CD8-positive, alpha-beta memory T cell (primary cell): ENCODE results near the gene EBNA1BP2. TPM values are rescaled to one million over a fixed set of nuclear protein-coding genes. Genes with fewer than 3 reads are reported as not detected.
"Not testable (repeated sequence)": the region's sequence is repeated elsewhere in the genome, so short reads cannot be mapped to it uniquely, and the experiment has no call there.

Source experiments
- CTCF ChIA-PET: fragments of 350-600 bp; sonication (Branson Sonifier 250); formaldehyde crosslinking; loops from one replicate; lab custom pipeline; 2021; ENCODE audit warnings: antibody characterized with exemption; lab: Charles Lee
- POLR2A ChIA-PET: fragments of 350-600 bp; sonication (Branson Sonifier 250); formaldehyde crosslinking; loops from one replicate; lab custom pipeline; 2021; ENCODE audit warnings: antibody characterized with exemption; lab: Charles Lee
- DNase-seq, 5 donors: peaks; one replicate each; pipeline versions ENCODE4 v3.0.0 to v3.0.0-alpha.2; 2020 to 2022; ENCODE audit warnings: mixed read lengths in 1 of 5
- H3K27ac ChIP-seq: one replicate; pipeline ENCODE4 v1.7.0; 2013; ENCODE audit warnings: low read depth, mild to moderate bottlenecking, low read length, moderate library complexity
- H3K27me3 ChIP-seq: 2 replicates; pipeline ENCODE4 v1.7.0; 2013; ENCODE audit warnings: low read length, mild to moderate bottlenecking; ENCODE audit not compliant: insufficient read depth, poor library complexity, severe bottlenecking
- H3K36me3 ChIP-seq: 2 replicates; pipeline ENCODE4 v1.7.0; 2013; ENCODE audit warnings: mild to moderate bottlenecking, low read length, moderate library complexity; ENCODE audit not compliant: insufficient read depth
- H3K4me1 ChIP-seq: 2 replicates; pipeline ENCODE4 v1.7.0; 2013; ENCODE audit warnings: mild to moderate bottlenecking, low read length, moderate library complexity; ENCODE audit not compliant: insufficient read depth
- H3K4me3 ChIP-seq: 2 replicates; pipeline ENCODE4 v1.7.0; 2013; ENCODE audit warnings: mild to moderate bottlenecking, low read length
- H3K9me3 ChIP-seq: 2 replicates; pipeline ENCODE4 v1.7.0; 2013; ENCODE audit warnings: mild to moderate bottlenecking, low read length
- H3K27ac Mint-ChIP-seq, 8 donors: one replicate each; pipeline ENCODE4 v1.8.0; 2020 to 2021; ENCODE audit warnings: mixed read lengths in 8 of 8, mild to moderate bottlenecking in 6 of 8, inconsistent platforms in 3 of 8, moderate library complexity in 3 of 8
- H3K27me3 Mint-ChIP-seq, 2 donors: one replicate each; pipeline ENCODE4 v1.8.0; 2020 to 2021; ENCODE audit warnings: mixed read lengths in 2 of 2, mild to moderate bottlenecking in 1 of 2, moderate library complexity in 1 of 2
- H3K36me3 Mint-ChIP-seq, 3 donors: one replicate each; pipeline ENCODE4 v1.8.0; 2020 to 2021; ENCODE audit warnings: mixed read lengths in 3 of 3, inconsistent platforms in 1 of 3, mild to moderate bottlenecking in 1 of 3
- H3K4me1 Mint-ChIP-seq, 3 donors: one replicate each; pipeline ENCODE4 v1.8.0; 2020 to 2021; ENCODE audit warnings: mixed read lengths in 3 of 3, inconsistent platforms in 1 of 3, mild to moderate bottlenecking in 1 of 3
- H3K4me3 Mint-ChIP-seq, 7 donors: one replicate each; pipeline ENCODE4 v1.8.0; 2020 to 2021; ENCODE audit warnings: mixed read lengths in 7 of 7, mild to moderate bottlenecking in 6 of 7, moderate library complexity in 4 of 7, inconsistent platforms in 2 of 7
- H3K9me3 Mint-ChIP-seq, 5 donors: one replicate each; pipeline ENCODE4 v1.8.0; 2020 to 2022; ENCODE audit warnings: mixed read lengths in 5 of 5, mild to moderate bottlenecking in 3 of 5, moderate library complexity in 2 of 5, inconsistent platforms in 1 of 5
- polyA plus RNA-seq: library from polyadenylated mRNA; unstranded; fragments of 300-500 nt; fragmentation: Illumina TruSeq; gene quantifications from one replicate; pipeline ENCODE4 v1.2.3, GENCODE V29; 2021
- total RNA-seq, 2 experiments: library from RNA; stranded (reverse); gene quantifications; one replicate each; pipeline ENCODE4 v1.2.3, GENCODE V29; 2021

Gene EBNA1BP2
- total and polyA plus RNA-seq, 3 experiments from 2014 or later = 53.9 to 173 (median 168) TPM

DNA sequence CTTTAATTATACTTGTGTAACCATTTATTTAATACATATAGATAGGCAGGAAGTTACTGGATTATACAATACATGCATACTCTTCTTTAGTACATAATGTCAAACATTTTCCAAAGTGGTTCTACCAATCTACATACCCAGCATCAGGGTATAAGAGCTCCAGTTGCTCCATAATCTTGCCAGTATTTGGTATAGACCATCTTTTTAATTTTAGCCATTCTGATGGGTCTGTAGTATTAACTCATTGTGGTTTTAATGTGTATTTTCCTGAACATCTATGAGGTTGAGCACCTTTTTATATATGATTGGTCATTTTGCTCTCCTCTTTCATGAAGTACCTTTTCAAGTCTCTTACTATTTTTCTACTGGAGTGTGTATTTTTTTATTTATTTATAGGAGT is 32.1 kb downstream of the EBNA1BP2 start:
- ChIA-PET POLR2A (no interaction called here), CTCF (no interaction called here)
- Histone ChIP-seq H3K9me3 (peaks cover 4% of the 10 kb centered on the region), H3K4me3 (no peak overlapping the region), H3K4me1 (no peaks in the 10 kb centered on the region), H3K27me3 (peaks cover 6% of the 10 kb centered on the region), H3K36me3 (no peaks in the 10 kb centered on the region), H3K27ac (no peak overlapping the region)
- no peak overlapping the region for H3K4me3 Mint-ChIP-seq
- H3K4me1 Mint-ChIP-seq = no peaks in the 10 kb centered on the region
- no peak overlapping the region for H3K27ac Mint-ChIP-seq
- H3K27me3 Mint-ChIP-seq = peaks cover 27 to 75% of the 10 kb centered on the region in 2 donors
- peaks cover 0 to 3% (median 0%) of the 10 kb centered on the region in 3 donors for H3K36me3 Mint-ChIP-seq
- no peak for DNase-seq
- H3K9me3 Mint-ChIP-seq = peaks cover 0 to 8% (median 3%) of the 10 kb centered on the region in 5 donors

- CTCF ChIA-PET = not testable (repeated sequence)
Measured at GRCh38 chr1:43139295-43139694, 32.8 kb downstream of the EBNA1BP2 start.

DNA sequence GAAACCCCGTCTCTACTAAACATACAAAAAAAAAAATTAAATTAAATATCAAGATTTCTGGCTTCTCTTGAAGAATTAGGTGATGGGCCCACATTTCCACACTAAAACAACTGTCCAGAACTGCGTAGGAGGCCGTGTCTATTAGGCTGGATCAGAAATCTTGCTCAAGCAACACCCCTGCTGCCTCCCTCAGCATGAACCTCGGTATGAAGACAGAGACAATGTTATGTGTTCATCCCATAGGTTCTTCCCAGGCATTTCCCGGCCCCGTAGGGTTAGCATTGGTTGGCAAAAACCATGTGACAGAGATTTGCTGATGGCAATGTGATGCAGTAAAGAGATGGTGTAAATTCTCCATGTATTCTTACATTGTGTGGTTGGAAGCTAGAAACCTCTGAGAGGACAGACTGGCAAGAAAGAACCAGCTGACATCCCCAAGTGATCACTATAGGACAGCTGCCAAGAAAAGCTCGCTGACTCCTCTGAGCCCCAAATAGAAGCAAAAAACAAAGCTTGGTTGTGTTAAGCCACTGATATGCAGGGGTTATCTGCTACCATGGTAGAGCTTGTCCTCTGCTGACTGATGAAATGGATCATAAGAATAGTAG is 34.5 kb downstream of the EBNA1BP2 start:
- Mint-ChIP-seq H3K4me3 (no peak overlapping the region), H3K36me3 (peaks cover 0 to 2% (median 0%) of the 10 kb centered on the region in 3 donors), H3K27ac (peak overlapping the region in 1 of 8 donors; percentile 55), H3K27me3 (peaks cover 13 to 67% of the 10 kb centered on the region in 2 donors), H3K9me3 (peaks cover 0 to 8% (median 3%) of the 10 kb centered on the region in 5 donors), H3K4me1 (no peaks in the 10 kb centered on the region)
- H3K36me3 ChIP-seq = no peaks in the 10 kb centered on the region
- H3K9me3 ChIP-seq = peaks cover 4% of the 10 kb centered on the region
- no peak overlapping the region for H3K27ac ChIP-seq
- DNase-seq = no peak
- H3K27me3 ChIP-seq = no peaks in the 10 kb centered on the region
- H3K4me3 ChIP-seq = no peak overlapping the region
- H3K4me1 ChIP-seq = no peaks in the 10 kb centered on the region
- POLR2A ChIA-PET = no interaction called here
- CTCF ChIA-PET = no interaction called here

More at GRCh38 chr1:43139295-43139694, 32.8 kb downstream of the EBNA1BP2 start:
- H3K4me3 ChIP-seq, DNase-seq, H3K4me1 Mint-ChIP-seq, H3K27ac ChIP-seq, H3K9me3 ChIP-seq, H3K36me3 Mint-ChIP-seq, H3K36me3 ChIP-seq, H3K4me1 ChIP-seq, H3K4me3 Mint-ChIP-seq, POLR2A ChIA-PET, H3K9me3 Mint-ChIP-seq, H3K27ac Mint-ChIP-seq, H3K27me3 ChIP-seq: not testable (repeated sequence)
- peaks cover 20 to 73% of the 10 kb centered on the region in 2 donors for H3K27me3 Mint-ChIP-seq

- H3K9me3 ChIP-seq = peaks cover 4% of the 10 kb centered on the region
- no peak overlapping the region for H3K27ac ChIP-seq
- peaks cover 9 to 66% of the 10 kb centered on the region in 2 donors for H3K27me3 Mint-ChIP-seq
- H3K4me3 Mint-ChIP-seq = no peak overlapping the region
- no peaks in the 10 kb centered on the region for H3K4me1 ChIP-seq
- DNase-seq = no peak
- H3K27ac Mint-ChIP-seq = no peak overlapping the region
- ChIA-PET CTCF (no interaction called here), POLR2A (no interaction called here)
- peaks cover 0 to 8% (median 3%) of the 10 kb centered on the region in 5 donors for H3K9me3 Mint-ChIP-seq
- peaks cover 0 to 2% (median 0%) of the 10 kb centered on the region in 3 donors for H3K36me3 Mint-ChIP-seq
- no peak overlapping the region for H3K4me3 ChIP-seq
- H3K4me1 Mint-ChIP-seq = no peaks in the 10 kb centered on the region
- H3K27me3 ChIP-seq = peaks cover under 1% of the 10 kb centered on the region
- no peaks in the 10 kb centered on the region for H3K36me3 ChIP-seq
Measured at GRCh38 chr1:43135857-43136781, 36.0 kb downstream of the EBNA1BP2 start.

- POLR2A ChIA-PET = no interaction called here
Measured at GRCh38 chr1:43134640-43135039, 37.5 kb downstream of the EBNA1BP2 start.

DNA sequence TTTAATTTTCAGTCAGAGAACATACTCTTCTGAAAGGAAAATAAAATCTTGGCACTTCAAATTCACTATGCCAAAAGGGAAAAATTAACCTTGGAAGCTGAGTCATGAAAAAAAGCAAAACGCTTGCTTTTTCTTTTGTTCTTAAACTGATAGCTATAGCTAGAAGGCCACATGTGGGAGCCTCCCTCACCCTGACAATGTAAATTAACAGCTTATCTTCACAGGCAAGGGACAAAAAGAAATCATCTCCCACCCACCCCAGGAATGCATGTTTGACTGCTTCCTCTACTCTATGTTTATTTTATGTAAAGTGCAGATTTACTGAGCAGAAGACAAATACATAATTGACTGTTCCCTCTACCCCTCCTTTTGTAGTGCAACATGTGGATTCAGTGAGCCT is 38.0 kb downstream of the EBNA1BP2 start:
- Histone ChIP-seq H3K4me3 (no peak overlapping the region), H3K4me1 (no peaks in the 10 kb centered on the region), H3K27ac (no peak overlapping the region), H3K27me3 (peaks cover 5% of the 10 kb centered on the region), H3K9me3 (no peaks in the 10 kb centered on the region), H3K36me3 (no peaks in the 10 kb centered on the region)
- POLR2A ChIA-PET = no interaction called here
- no peaks in the 10 kb centered on the region for H3K9me3 Mint-ChIP-seq
- DNase-seq = no peak
- H3K4me1 Mint-ChIP-seq = no peaks in the 10 kb centered on the region
- peaks cover 2 to 61% of the 10 kb centered on the region in 2 donors for H3K27me3 Mint-ChIP-seq
- no peak overlapping the region for H3K4me3 Mint-ChIP-seq
- H3K36me3 Mint-ChIP-seq = no peaks in the 10 kb centered on the region
- CTCF ChIA-PET = no interaction called here
- no peak overlapping the region for H3K27ac Mint-ChIP-seq

More at GRCh38 chr1:43134640-43135039, 37.5 kb downstream of the EBNA1BP2 start:
- H3K4me3 Mint-ChIP-seq = no peak overlapping the region
- peaks cover 0 to 2% (median 0%) of the 10 kb centered on the region in 5 donors for H3K9me3 Mint-ChIP-seq
- no peaks in the 10 kb centered on the region for H3K36me3 ChIP-seq
- DNase-seq = no peak
- H3K9me3 ChIP-seq = no peaks in the 10 kb centered on the region
- H3K4me1 Mint-ChIP-seq = no peaks in the 10 kb centered on the region
- H3K4me3 ChIP-seq = no peak overlapping the region
- peaks cover 3 to 66% of the 10 kb centered on the region in 2 donors for H3K27me3 Mint-ChIP-seq
- CTCF ChIA-PET = no interaction called here
- peaks cover 0 to 2% (median 0%) of the 10 kb centered on the region in 3 donors for H3K36me3 Mint-ChIP-seq
- peak overlapping the region in 1 of 8 donors; percentile 22 for H3K27ac Mint-ChIP-seq
- no peaks in the 10 kb centered on the region for H3K4me1 ChIP-seq
- H3K27ac ChIP-seq = no peak overlapping the region
- peaks cover 5% of the 10 kb centered on the region for H3K27me3 ChIP-seq

DNA sequence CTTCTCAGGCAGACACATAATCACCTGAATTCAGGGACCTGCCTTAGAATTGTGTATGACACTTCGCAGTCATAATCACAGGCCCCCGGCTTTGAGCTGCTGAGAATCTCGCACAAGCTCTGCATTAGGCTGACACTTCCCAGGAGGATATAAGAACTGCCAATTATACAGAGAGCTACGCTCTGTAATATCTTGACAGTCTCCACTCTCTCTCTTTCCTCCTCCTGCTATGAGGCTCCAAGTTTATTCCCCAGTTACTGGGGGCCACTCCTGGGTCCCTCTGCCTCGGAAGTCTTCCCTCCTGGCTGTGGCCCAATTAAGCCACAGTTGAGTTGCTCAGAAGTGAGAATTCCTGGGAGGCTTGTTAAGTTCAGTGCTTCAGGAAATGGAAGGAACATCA is 42.7 kb downstream of the EBNA1BP2 start:
- POLR2A ChIA-PET = no interaction called here

GRCh38 chr1:43128816-43129215 is 43.3 kb downstream of the EBNA1BP2 start:
- H3K27me3 ChIP-seq = peaks cover 5% of the 10 kb centered on the region
- Mint-ChIP-seq H3K4me1 (no peaks in the 10 kb centered on the region), H3K4me3 (no peak overlapping the region), H3K36me3 (no peaks in the 10 kb centered on the region), H3K9me3 (no peaks in the 10 kb centered on the region), H3K27ac (no peak overlapping the region), H3K27me3 (peaks cover 12 to 40% of the 10 kb centered on the region in 2 donors)
- H3K4me3 ChIP-seq = no peak overlapping the region
- no peaks in the 10 kb centered on the region for H3K9me3 ChIP-seq
- ChIA-PET POLR2A (no interaction called here), CTCF (no interaction called here)
- H3K36me3 ChIP-seq = no peaks in the 10 kb centered on the region
- no peaks in the 10 kb centered on the region for H3K4me1 ChIP-seq
- no peak overlapping the region for H3K27ac ChIP-seq
- no peak for DNase-seq

More for the DNA sequence above, 42.7 kb downstream of the EBNA1BP2 start:
- H3K36me3 ChIP-seq = no peaks in the 10 kb centered on the region
- no peaks in the 10 kb centered on the region for H3K9me3 ChIP-seq
- peaks cover 5% of the 10 kb centered on the region for H3K27me3 ChIP-seq
- Mint-ChIP-seq H3K27me3 (peaks cover 12 to 44% of the 10 kb centered on the region in 2 donors), H3K4me1 (no peaks in the 10 kb centered on the region), H3K9me3 (no peaks in the 10 kb centered on the region), H3K27ac (no peak overlapping the region), H3K4me3 (no peak overlapping the region), H3K36me3 (no peaks in the 10 kb centered on the region)
- H3K4me1 ChIP-seq = no peaks in the 10 kb centered on the region
- no peak overlapping the region for H3K4me3 ChIP-seq
- H3K27ac ChIP-seq = no peak overlapping the region
- CTCF ChIA-PET = no interaction called here
- DNase-seq = no peak
